NAMALWA (cell line): ENCODE measurements around the gene WNT7B.

Experiments used
- DNase-seq: peaks from one replicate; pipeline ENCODE4 v3.0.0-alpha.2; 2015; ENCODE audit warnings: low spot score

Gene WNT7B

DNA sequence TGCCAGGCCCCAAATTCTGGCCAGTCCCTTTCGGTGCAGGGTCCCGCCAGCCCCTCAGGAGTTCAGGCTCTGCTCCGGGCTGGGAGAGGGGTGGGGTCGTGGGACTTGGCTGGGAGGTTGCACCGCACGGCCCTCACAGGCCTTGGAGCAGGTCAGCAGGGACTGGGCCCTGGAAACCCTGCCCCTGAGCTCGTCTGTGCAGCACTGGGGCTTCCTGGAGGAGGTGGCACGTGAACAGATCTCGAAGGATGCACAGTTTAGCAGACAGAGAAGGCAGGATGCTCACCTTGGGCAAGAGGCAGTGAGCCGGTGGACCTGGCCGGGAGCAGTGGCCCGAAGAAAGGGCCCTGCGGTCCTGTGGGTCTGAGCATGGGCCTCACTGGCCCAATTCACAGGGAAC, 70.0 kb downstream of the WNT7B start:
- DNase-seq, result no peak

DNA sequence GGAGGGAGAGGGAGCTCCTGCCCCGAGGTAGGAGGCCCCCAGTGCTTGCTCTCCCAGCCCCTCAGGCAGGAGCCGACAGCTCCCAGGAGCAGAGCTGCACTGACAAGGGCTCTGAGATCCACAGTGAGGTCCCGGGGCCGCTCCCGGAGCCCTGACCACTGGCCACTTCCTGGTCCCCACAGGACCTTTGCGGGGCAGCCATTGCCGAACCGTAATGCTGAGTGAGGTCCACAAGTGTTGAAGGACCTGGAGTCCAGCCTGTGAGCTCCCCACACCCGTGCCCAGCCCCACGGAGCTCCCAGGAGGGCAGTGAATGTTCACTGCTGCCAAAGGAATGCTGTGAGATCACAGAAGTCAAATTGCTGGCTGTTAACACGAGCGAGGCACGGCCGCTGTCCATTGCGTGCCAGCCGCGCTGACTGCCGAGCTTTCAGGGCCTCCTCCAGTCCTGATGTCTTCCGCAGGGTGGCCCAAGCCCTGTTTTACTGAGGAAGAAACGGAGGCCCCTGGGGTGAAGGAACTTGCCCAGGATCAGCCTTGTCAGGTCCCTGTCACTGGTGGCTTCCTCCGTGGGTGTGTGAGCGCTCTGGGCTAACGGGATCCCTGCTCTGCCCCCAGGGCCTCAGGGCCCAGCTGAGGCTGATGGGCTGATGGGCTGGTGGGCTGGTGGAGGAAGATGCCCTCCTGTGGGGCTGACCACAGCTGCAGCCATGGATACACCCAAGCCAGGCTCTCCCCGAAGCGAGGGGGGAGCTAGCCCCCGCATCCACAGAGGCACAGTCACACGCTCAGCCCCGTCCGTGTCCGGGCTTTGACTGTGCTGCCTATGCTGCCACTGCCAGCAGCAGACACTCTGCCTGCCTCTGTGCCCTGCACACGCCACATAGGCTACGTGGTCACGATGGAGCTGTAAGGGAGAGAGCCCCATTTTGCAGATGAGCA, 70.8 kb downstream of the WNT7B start:
- no peak for DNase-seq

DNA sequence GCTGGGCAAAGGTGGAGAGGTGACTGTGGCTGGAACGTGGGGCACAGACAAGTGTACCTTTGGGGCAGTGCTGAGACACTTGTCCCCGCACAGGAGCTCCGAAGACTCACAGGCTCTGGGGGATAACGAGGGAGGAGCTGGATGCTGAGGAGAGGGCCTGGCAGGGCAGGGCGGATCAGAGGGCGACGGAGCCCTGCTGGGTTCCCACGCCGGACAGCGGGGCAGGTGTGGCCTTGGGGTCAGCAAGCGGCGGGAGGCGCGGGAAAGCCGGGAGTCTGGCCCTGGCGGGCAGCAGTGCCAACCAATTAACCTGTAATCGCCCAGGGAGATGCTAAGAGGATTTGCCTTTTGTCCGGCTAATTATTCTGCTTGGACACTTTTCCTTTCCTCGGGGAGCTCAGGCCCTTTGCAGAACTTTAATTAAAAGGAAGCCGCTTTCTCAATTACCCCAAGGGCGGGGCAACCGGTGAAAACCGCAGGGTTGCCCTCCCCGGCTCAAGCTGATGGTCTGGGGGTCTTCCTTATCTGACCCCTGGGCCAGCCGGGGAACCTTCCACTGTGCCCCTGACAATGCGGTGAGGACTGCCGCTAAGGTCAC, 71.5 kb downstream of the WNT7B start:
- no peak for DNase-seq

DNA sequence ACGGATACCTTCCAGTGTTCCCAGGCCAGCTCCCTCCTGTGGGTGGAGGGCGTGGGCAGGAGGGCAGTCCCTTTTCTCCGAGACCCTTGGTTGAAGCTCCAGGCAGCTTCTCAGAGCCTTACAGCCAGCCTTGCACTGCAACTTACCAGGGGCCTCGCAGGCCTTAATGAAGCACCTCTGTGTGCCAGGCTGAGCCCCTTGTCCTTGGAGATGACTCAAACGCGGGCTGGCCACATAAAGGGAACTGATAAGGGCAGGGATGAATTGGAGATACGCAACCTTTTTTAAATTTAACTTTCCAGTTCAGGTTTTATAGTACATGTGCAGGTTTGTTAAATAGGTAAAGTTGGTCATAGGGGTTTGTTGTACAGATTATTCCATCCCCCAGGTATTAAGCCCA, 72.7 kb downstream of the WNT7B start:
- no peak for DNase-seq

DNA sequence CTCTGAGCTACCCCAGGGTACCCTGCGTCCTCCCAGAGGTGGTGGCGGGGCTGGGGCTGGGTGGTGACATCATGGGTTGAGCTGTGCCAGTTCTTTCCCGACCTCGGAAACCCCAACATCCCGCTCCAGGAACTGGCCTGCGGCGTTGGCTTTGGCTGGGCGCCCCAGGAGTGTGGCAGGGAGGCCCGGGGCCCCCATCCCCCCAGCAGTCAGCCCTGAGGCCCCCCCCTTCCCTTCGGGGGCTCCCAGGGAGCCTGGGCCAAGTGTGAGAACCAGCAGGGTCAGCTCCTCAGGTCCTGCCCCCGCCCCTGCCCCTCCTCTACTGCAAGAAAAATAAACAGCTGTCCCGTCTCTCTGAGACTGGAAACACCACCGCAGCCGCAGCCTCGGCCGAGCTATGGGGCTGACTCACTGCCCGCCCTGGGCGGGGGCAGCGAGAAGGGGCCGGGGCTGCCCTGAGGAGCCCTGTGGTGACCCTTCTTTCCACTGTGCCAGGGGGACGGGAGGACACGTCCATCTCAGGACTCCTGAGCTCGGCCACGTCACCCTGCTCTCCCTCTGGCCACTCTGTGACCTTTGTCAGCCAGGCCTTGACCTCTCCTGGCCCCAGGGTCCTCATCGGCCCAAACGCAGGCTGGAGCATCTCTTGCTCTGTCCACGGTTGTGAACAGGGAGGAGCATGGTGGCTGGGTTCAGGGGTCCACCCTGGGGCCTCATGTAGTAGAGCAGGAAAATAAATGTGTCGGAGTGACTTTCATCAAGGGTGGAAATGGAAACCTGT, 73.4 kb downstream of the WNT7B start:
- no peak for DNase-seq

DNA sequence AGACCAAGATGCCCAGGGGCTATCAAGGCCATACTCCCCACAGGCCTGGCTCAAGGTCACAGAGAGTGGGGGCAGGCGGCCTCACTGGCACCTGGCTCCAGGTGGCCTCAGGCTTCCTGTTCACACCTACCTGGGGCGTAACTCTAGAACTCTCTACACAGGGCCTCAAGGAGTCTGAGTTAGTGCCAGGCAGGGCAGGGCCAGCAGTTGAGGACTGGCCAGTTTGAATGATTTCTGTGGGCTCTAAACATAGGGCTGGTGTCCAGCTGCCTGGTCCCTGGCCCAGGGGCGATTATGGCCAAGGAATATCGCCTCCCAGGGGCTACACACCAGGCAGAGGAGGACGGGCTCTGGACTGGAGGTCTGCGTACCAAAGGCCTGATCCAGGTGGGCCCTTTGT, 79.2 kb downstream of the WNT7B start:
- DNase-seq, result no peak

DNA sequence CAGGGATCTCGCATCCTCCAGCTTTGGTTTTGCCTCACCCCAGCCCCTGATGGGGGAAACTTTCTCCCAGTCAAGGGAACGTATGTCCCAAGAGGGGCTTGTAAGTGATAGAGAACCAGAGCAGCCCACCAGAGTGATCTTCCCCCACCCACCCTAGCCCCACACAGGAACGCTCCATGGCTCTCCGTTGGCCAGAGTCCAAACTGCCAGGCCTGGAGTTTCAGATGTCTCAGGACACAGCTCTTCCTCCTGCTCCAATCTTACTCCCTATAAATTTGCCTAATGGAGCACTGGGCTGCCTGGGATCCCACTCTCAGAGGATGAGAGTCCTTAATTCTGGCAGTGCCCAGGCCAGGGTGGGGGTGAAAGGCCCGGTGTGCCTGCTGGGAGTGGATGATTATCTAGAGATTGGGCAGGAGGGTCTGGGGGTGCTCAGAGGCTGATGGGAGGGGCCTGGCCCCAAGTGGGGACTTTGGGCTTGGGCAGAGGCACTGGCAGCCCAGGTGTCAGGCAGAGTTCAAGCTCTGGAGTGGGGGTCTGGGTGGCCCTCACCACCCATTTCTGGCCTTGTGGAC, 79.9 kb downstream of the WNT7B start:
- no peak for DNase-seq

DNA sequence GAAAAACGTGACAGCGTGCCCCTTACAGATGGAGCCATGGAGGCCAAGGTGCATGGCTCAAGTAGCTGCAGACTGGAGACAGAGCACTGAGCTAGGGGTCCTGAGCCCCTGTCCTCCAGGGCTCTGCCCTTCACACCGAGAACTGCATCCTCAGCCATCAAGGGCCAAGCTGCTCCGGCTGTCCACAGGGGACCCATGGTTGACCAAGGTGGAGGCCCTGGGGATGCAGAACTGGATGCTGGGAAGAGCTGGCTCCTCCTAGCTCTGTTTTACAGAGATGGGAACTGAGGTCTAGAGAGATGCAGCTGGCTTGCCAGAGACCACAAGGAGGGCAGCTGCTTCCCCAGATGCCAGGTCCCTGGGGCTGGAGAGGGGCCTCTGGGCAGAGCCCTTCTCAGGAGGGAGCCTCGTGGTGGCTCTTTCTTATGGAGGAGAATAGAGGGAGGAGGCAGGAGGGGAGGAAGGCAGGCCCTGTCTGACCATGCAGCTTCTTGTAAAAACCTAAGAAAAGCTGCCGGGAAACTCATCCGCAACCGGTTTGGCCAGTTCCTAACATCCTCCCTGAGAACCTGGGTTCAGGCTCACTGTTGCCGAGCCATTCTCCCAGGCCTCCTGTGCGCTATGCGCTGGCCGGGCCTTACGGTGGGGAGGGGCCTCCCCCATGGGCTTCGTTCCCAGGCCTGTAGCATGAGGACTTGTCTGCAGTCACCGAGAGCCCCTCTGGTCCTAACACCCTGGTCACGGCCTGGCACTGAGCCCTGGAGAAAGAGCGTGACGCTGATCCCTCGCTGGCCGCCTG, 80.6 kb downstream of the WNT7B start:
- no peak for DNase-seq

DNA sequence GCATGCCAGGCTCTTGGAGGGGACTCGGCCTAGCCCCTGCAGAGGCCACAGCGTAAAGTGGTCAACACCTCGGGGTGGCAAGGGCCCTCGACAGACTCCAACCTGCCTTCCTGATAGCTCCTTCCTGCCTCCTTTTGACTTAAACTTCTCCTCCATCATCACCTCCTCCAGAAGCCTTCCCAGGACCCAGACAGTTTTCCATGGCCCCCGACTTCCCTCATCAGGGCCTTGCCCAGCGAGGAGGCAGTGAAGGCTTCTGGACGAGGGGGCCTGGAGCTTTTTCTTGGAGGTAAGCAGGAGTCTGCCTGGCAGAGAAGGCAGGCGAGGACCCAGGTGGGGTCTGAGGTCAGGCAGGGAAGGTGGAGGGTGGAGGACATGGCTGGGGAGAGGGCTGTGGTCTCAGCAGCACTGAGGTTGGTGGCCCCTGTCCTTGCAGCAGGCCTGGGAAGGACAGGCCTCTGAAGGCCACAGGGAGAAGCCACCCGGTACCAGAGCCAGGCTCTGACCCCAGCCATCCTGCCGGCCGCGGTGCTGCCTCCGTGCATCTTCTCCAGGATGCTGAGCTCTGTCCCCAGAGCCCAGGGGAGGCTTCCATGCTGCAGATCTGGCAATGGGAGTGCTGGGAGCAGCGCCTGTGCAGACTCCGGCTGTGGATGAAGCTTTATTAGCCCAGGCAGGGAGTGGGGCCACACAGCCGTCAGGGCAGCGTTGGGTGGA, 81.4 kb downstream of the WNT7B start:
- DNase-seq, result no peak

DNA sequence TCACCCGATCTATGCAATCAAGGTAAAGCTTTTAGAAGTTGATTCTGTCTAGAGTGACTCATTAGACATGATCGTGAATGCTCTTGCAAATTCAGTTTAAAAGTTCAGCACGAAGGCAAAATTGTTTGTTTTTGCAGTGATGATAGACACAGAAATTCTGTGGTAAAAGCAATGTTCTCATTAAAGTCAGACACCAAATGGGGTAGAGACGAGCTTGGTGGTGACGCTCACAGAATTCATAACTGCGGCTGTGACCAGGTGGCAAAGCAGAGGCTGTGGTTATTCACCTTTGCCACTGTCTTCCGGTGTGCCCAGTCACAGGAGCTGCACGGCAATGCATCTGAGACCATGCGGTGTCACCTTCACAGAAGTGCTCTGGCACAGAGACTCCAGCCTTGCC, 83.4 kb downstream of the WNT7B start:
- no peak for DNase-seq

DNA sequence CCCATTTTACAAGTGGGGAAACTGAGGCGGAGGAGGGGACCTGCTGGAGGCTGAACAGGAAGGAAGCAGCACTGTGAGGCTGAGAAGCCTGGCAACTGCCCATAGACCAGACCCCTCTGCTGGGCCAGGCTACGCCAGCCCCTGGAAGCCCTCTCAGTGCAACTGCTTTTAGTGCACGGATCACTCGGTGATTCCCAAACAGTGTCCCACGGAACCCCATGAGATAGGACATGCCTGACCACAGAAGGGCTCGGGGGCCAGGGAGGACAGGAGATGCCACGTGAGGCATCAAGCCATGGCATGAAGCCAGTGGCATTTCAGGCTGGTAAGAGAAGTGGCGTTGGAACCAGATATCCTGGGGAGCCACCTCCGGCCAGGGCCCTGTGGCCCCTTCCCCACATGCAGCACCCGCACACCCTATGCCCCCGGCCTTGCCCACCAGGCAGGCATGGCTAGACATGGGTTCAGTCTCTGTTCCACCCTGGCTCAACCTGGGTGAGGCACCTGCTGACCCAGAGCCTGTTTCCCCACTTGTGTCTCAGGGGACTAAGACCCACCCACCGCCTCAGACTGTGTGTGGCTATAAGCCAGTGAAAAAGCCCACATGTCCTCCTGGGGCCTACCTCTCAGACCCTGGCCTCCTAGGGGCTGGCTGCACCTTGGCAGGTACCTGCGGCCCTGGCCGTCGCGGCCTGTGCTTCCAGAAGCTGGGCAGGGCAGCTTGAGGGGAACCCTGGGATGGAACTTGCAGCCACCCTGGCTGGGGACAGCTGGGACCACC, 84.1 kb downstream of the WNT7B start:
- no peak for DNase-seq

DNA sequence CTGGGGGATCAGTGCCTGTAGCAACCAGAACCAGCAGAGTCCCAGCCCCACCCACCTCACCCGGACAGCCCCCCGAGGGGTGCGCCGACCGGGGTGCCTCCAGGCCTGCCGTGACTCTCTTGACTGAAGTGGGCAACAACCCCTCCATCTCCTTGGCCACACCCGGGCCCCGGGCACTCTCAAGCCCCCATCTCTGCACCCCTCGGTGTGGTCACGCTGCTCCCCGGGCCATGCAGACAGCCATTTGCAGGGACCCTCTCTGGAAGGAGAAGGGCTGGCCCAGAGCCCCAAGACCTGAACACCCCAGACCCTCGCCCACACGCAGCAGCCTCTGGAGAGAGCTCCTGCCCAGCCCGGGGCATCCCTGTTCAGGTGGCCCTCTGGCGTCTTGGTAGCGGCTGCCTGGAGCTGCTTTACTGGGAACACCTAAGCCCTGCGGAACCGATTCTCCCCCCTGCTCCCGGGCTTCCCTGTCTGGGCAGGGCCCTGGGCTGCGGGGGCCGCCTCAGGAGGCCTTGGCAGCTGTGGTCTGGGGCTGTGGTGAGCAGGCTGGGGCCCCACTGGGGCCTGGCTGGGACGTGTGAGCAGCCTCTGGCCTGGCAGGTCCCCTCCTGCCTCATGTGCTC, 84.9 kb downstream of the WNT7B start:
- no peak for DNase-seq

DNA sequence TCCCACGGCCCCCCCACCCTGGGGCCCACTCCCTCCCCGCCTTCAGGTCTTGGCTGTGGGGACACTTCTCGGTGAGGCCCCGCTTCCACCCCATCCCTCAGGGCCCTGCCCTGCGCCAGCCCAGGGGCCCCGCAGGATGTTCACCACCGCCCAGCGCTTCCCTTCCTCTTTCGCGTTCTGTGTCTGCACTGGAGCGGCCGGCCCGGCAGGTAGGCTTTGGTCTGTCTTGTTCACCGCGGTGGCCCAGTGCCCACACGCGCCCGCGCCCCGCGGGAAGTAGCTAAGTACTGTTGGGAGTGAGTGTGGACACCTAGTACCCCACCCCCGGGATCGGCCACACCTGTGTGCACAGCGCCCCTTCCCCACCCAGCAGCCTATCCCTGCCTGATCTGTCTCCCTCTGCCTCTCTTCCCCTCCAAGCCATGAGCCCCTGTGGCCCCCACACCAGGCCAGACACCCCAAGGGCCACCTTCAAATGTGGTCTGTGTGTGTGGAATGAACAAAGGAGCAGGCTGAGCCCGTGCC, 85.4 kb downstream of the WNT7B start:
- DNase-seq, result no peak

DNA sequence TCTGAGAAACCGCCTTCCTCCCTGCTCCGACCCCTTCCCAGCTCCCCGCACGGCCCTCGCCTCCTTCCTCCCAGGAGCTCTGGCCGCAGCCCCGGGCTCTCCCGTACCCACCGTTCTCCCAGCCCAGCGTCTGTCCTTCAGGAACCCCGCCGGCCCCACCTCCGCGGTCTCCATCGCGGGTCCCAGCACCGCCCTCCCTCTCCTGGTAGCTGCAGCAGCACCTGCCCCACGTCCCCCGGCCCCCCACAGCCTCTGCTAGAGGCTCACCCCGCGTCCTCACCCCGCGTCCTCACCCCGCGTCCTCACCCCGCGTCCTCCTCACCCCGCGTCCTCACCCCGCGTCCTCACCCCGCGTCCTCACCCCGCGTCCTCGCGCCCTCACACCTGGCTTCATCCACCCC, 85.9 kb downstream of the WNT7B start:
- DNase-seq, result no peak

DNA sequence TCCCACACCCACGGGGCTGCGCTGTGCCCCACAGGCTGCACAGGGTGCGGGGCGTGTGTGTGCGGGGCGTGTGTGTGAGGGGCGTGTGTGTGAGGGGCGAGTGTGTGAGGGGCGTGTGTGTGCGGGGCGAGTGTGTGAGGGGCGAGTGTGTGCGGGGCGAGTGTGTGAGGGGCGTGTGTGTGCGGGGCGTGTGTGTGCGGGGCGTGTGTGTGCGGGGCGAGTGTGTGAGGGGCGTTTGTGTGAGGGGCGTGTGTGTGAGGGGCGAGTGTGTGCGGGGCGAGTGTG, 86.7 kb downstream of the WNT7B start:
- no peak for DNase-seq

DNA sequence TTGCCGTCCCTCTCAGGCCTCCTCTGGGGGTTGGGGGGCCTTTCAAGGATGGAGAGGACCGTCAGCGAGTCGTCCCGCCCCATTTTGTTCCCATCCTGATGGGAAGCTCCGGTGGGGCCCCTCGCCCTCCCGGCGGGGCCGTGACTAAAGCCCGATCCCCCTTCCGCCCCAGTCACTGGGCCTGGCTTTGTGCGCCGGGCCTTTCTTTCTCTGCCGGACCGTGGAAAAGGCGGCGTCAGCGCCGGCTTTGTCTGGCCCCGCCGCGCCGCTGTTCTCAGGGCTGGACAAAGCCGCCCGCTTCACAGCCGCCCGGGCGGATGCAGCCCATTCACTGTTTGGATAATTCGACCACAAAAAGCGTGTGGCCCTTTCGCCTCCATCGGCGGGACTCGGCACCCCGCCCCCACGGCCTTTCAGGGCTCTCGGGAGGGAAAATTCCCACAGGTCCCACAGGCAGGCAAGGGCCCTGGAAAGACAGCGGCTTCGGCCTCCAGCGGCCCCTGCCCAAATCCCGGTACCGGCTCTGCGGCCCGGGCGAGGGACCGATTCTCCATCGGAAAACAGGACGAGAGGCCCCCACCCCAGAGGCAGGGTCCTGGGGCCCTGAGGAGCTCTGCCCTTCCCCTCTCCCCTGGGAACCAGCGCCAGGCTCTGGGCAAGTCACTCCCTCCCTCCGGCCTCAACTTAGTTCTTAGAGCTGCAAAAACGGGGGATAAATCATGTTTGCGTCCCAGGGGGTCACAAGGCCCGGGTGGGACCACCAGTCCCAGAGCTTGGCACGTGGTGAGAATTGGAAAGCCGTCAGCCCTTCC, 87.2 kb downstream of the WNT7B start:
- no peak for DNase-seq

DNA sequence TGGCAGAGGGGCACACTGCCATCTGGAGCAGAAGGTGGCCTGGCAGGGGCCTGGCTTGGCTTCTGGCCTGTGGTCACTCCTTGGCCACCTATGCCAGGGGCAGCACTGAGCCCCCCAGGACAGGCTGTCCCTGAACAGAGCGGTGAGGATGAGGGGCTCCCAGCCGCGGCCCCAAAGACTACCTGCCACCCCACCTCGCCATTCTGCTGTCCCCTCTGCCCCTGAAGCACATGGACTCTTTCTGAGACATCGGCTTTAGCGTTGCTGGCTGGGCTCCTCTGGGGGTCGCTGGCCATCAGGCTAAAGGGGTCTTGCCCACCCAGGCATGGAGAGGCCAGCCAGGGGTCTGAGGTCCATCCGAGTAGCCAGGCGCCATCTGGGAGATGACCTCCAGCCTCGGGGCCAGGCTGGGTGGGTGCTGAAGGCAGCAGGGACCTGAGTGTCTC, 87.8 kb downstream of the WNT7B start:
- no peak for DNase-seq

DNA sequence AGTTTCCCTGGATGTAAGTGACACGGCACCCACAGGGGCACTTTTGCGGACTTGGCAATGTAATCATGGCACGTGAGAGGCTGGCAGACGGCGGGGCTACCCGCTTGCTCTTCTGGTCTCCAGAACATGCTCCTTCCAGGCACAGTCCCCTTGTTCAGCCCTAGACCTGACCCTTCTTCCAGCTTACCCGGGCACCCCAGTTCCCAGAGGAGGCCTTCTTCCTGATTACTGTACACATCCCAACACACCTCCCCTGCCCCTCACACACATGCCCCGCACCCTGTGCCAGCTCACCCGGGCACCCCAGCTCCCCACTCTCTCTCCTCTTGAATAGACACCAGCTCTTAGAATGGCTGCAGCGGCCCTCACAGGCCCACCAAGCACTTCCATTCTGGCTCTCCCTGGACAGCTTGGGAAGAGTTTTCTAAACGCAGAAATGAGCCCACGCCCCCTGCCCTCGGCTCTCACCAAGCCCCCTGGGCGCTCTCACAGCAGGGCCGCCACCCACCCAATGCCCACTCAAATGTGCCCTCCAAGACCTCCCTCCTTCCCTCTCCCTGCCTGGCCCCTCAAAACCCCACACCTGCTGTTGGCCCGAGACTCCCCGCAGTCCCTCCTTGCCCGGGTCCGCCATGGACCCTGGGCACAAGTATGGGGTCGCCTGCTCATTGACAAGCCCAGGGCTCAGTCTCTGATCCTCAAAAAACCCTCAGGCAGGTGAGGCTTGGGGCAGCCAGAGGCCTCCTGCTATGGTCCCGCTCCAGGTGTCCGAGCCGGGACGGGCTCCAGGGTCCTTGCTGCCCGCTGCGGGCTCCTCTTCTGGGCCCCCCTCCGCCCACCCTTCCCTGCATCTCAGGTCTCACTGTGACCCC, 88.5 kb downstream of the WNT7B start:
- DNase-seq, result no peak
